Endodermal cell (in vitro differentiated cells): Measurements from ENCODE around the gene SH3PXD2B. TPM values are rescaled to one million over a fixed set of nuclear protein-coding genes. Genes with fewer than 3 reads are reported as not detected.

Experiments
- DNase-seq: peaks from one replicate; pipeline ENCODE4 v3.0.0-alpha.2; 2017
- H3K27ac ChIP-seq: 2 replicates; pipeline ENCODE4 v1.5.1; 2013; ENCODE audit warnings: mild to moderate bottlenecking, low read depth, low read length, moderate library complexity
- H3K27me3 ChIP-seq: 2 replicates; pipeline ENCODE4 v1.6.1; 2013; ENCODE audit warnings: mild to moderate bottlenecking, low read length, moderate library complexity; ENCODE audit not compliant: insufficient read depth, control insufficient read depth, poor library complexity, severe bottlenecking
- H3K36me3 ChIP-seq: 2 replicates; pipeline ENCODE4 v1.7.0; 2013; ENCODE audit warnings: mild to moderate bottlenecking, low read length, moderate library complexity; ENCODE audit not compliant: control insufficient read depth, insufficient read depth
- H3K4me1 ChIP-seq: one replicate; pipeline ENCODE4 v1.7.0; 2013; ENCODE audit warnings: low read length; ENCODE audit not compliant: control insufficient read depth, insufficient read depth
- H3K4me3 ChIP-seq: 2 replicates; pipeline ENCODE4 v1.5.1; 2013; ENCODE audit warnings: mild to moderate bottlenecking, low read length, moderate library complexity
- H3K9ac ChIP-seq: 2 replicates; pipeline ENCODE4 v1.6.1; 2013; ENCODE audit warnings: mild to moderate bottlenecking, low read length, moderate library complexity; ENCODE audit not compliant: poor library complexity, severe bottlenecking; ENCODE audit errors: extremely low read depth
- H3K9me3 ChIP-seq: 2 replicates; pipeline ENCODE4 v1.6.1; 2013; ENCODE audit warnings: mild to moderate bottlenecking, low read length, moderate library complexity; ENCODE audit not compliant: control insufficient read depth
- H3K27ac Mint-ChIP-seq: 2 replicates; pipeline ENCODE4 v1.8.0; 2020; ENCODE audit warnings: mixed read lengths
- H3K27me3 Mint-ChIP-seq: 2 replicates; pipeline ENCODE4 v1.8.0; 2021; ENCODE audit warnings: mild to moderate bottlenecking, mixed read lengths; ENCODE audit not compliant: insufficient read depth
- H3K36me3 Mint-ChIP-seq: 2 replicates; pipeline ENCODE4 v1.8.0; 2020; ENCODE audit warnings: low read depth, mixed read lengths
- H3K4me1 Mint-ChIP-seq: 2 replicates; pipeline ENCODE4 v1.8.0; 2020; ENCODE audit warnings: mixed read lengths
- H3K4me3 Mint-ChIP-seq: 2 replicates; pipeline ENCODE4 v1.8.0; 2020; ENCODE audit warnings: mild to moderate bottlenecking, moderate library complexity, mixed read lengths
- H3K9me3 Mint-ChIP-seq: 2 replicates; pipeline ENCODE4 v1.8.0; 2020; ENCODE audit warnings: mild to moderate bottlenecking, mixed read lengths
- WGBS, 2 experiments: methylation state at CpG; one replicate each; pipeline versions ENCODE4 v1.1.5 to v1.1.7; 2013; ENCODE audit warnings: missing lambda C conversion rate in 2 of 2, mixed read lengths in 1 of 2; ENCODE audit not compliant: insufficient coverage in 1 of 2, insufficient read length in 1 of 2; 5-methylcytosine and 5-hydroxymethylcytosine counted together
- total RNA-seq, 2 donors: library from RNA; stranded (reverse); fragmentation: NEBNext Ultra II Directional in 1 of 2; extraction: Animal tissue kit (Norgen Biotek cat#: 25700) in 1 of 2; gene quantifications; 2 replicates in 1 of 2; 3 replicates in 1 of 2; pipeline ENCODE4 v1.2.1, GENCODE V29; 2021
- TF ChIP-seq, protein P1 (sequence below): fragments of 200-600 bp; sonication (generic); conservative IDR thresholded peaks from 2 replicates; pipeline ENCODE4 v1.5.0; 2021; ENCODE audit warnings: antibody characterized with exemption, mild to moderate bottlenecking

The SH3PXD2B gene
- total RNA-seq, 2 donors from 2014 or later = 62.2 to 74.9 TPM

DNA sequence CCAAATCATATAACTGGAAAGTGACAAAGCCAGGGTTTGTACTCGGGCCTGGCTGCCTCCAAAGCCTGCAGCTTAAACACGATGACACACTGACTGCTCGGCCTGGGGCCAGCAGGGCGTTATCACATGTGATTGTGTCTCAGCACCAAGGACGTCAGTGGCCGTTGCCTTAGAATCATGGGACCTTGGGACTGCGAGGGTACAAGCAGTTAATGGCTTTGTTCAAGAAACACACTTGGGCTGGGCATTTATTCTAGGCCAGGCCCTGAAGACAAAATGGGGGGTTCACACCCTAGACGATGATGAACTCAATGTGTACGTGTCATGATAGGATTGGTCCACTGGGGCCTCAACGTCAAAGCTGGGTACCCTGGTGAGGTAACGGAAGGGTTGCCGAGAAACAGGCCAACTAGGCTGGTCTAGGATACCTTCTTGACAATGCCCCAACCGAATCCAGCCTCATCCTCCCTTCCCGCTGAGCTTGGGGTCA, 13.0 kb downstream of the SH3PXD2B start:
- Histone ChIP-seq H3K9me3 (no peaks in the 10 kb centered on the region), H3K9ac (no peak overlapping the region), H3K4me3 (no peak overlapping the region), H3K4me1 (no peaks in the 10 kb centered on the region), H3K27me3 (no peaks in the 10 kb centered on the region), H3K36me3 (peaks cover 28% of the 10 kb centered on the region), H3K27ac (no peak overlapping the region)
- Mint-ChIP-seq H3K36me3 (peaks cover 3% of the 10 kb centered on the region), H3K27me3 (no peaks in the 10 kb centered on the region), H3K4me3 (no peak overlapping the region), H3K27ac (no peak overlapping the region), H3K4me1 (peaks cover 13% of the 10 kb centered on the region), H3K9me3 (no peaks in the 10 kb centered on the region)
- WGBS, 2 experiments = 93% methylated on average over 9 to 14 of the region's 14 CpGs
- TF ChIP-seq, protein P1, sequence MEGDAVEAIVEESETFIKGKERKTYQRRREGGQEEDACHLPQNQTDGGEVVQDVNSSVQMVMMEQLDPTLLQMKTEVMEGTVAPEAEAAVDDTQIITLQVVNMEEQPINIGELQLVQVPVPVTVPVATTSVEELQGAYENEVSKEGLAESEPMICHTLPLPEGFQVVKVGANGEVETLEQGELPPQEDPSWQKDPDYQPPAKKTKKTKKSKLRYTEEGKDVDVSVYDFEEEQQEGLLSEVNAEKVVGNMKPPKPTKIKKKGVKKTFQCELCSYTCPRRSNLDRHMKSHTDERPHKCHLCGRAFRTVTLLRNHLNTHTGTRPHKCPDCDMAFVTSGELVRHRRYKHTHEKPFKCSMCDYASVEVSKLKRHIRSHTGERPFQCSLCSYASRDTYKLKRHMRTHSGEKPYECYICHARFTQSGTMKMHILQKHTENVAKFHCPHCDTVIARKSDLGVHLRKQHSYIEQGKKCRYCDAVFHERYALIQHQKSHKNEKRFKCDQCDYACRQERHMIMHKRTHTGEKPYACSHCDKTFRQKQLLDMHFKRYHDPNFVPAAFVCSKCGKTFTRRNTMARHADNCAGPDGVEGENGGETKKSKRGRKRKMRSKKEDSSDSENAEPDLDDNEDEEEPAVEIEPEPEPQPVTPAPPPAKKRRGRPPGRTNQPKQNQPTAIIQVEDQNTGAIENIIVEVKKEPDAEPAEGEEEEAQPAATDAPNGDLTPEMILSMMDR = no peak
- no peak for DNase-seq

DNA sequence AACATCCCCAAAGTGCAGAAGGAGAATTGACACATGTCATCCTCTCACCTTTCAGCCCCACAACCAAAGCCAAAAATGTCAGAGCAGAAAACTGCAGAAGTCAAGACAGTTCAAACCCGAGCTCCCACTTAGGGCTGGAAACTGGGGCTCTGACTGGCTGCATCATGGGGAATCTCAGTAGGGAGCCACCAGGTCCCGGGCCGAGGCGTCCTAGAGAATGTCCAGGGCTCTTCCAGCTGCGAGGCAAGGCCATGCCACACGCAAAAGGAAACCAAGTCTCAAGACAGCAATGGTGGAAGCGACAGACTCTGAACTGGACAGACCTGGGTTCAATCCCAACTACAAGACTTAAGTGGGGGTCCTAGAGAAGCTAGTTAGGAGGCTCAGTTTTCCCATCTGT, 13.8 kb downstream of the SH3PXD2B start:
- H3K4me1 ChIP-seq = no peaks in the 10 kb centered on the region

DNA sequence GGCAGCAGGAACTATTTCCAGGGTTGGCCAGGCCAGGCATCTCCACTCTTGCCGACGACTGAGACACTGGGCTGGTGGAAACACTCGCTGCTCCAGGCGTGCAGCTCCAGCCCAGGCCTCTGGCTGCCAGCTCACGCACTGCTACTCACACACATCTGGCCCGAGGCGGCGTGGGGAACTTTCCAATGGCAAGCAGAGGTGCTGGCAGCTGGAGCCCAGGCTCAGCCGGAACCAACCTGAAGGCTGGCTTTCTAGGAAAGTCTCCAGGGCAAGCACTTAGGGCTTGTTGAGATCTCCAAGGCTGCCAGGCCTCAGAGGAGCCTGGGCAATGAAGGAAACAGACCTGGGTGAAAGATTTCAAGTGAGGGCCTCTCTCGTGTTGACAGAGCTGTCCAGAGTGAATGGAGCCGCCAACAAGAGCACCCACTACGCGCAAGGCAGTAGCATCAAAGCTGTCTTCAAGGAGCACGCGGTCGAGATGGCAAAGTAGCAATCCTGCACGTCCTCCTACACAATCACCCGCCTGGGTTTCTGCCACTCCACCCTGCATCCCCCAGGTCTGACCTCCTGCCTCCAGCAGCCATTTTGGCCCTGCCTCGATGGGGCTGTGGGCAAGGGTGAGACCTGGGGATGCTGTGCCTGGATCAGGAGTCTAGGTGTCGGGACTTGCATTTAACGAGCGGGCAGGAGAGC, 14.4 kb downstream of the SH3PXD2B start:
- no peak overlapping the region for H3K9ac ChIP-seq
- H3K36me3 ChIP-seq = peaks cover 26% of the 10 kb centered on the region
- Mint-ChIP-seq H3K4me1 (peaks cover 10% of the 10 kb centered on the region), H3K27me3 (no peaks in the 10 kb centered on the region), H3K27ac (no peak overlapping the region), H3K36me3 (peaks cover 3% of the 10 kb centered on the region), H3K4me3 (no peak overlapping the region), H3K9me3 (no peaks in the 10 kb centered on the region)
- H3K27ac ChIP-seq = no peak overlapping the region
- no peak overlapping the region for H3K4me3 ChIP-seq
- WGBS, 2 experiments = 90 to 91% methylated on average over 11 to 22 of the region's 22 CpGs
- TF ChIP-seq, protein P1 = no peak
- no peak for DNase-seq
- no peaks in the 10 kb centered on the region for H3K27me3 ChIP-seq
- no peaks in the 10 kb centered on the region for H3K9me3 ChIP-seq
- H3K4me1 ChIP-seq = no peaks in the 10 kb centered on the region

More for the DNA sequence above, 13.8 kb downstream of the SH3PXD2B start:
- H3K9me3 ChIP-seq = no peaks in the 10 kb centered on the region
- Mint-ChIP-seq H3K4me1 (peaks cover 13% of the 10 kb centered on the region), H3K4me3 (no peak overlapping the region), H3K9me3 (no peaks in the 10 kb centered on the region), H3K27me3 (no peaks in the 10 kb centered on the region), H3K36me3 (peaks cover 3% of the 10 kb centered on the region), H3K27ac (no peak overlapping the region)
- H3K4me3 ChIP-seq = no peak overlapping the region
- no peak overlapping the region for H3K9ac ChIP-seq
- H3K27ac ChIP-seq = no peak overlapping the region
- no peak for DNase-seq
- WGBS, 2 experiments = 96 to 98% methylated on average over 6 to 7 of the region's 7 CpGs
- H3K27me3 ChIP-seq = no peaks in the 10 kb centered on the region
- H3K36me3 ChIP-seq = peaks cover 28% of the 10 kb centered on the region
- TF ChIP-seq, protein P1 = no peak
